ENCODE results near the gene LRP4.
"Not testable (repeated sequence)": the region's sequence is repeated elsewhere in the genome, so short reads cannot be mapped to it uniquely, and the experiment has no call there.

Gene LRP4

GRCh38 chr11:46927928-46928327 is 9.6 kb upstream of the LRP4 start:
- not testable (repeated sequence) for DNase-seq (ENCODE audit: low spot score)

- DNase-seq (ENCODE audit: low spot score): no peak
Measured at GRCh38 chr11:46920755-46921154, 2.4 kb upstream of the LRP4 start.

- DNase-seq (ENCODE audit: low spot score): no peak
Measured at GRCh38 chr11:46918788-46919513, 601 bp upstream of the LRP4 start.

GRCh38 chr11:46917762-46918082 is 628 bp downstream of the LRP4 start:
- no peak for DNase-seq (ENCODE audit: low spot score)

GRCh38 chr11:46917109-46917761 is 1.1 kb downstream of the LRP4 start:
- no peak for DNase-seq (ENCODE audit: low spot score)

GRCh38 chr11:46916286-46917108 is 1.9 kb downstream of the LRP4 start:
- DNase-seq (ENCODE audit: low spot score): peak; percentile 65

GRCh38 chr11:46914910-46915309 is 3.4 kb downstream of the LRP4 start:
- DNase-seq (ENCODE audit: low spot score): no peak

- no peak for DNase-seq (ENCODE audit: low spot score)
Measured at GRCh38 chr11:46914363-46914762, 4.0 kb downstream of the LRP4 start.

- DNase-seq (ENCODE audit: low spot score): no peak
Measured at GRCh38 chr11:46913484-46913883, 4.9 kb downstream of the LRP4 start.

- no peak for DNase-seq (ENCODE audit: low spot score)
Measured at GRCh38 chr11:46912526-46913150, 5.7 kb downstream of the LRP4 start.

GRCh38 chr11:46907606-46908005 is 10.7 kb downstream of the LRP4 start:
- no peak for DNase-seq (ENCODE audit: low spot score)

GRCh38 chr11:46906609-46907041 is 11.7 kb downstream of the LRP4 start:
- DNase-seq (ENCODE audit: low spot score): no peak

GRCh38 chr11:46905806-46906205 is 12.5 kb downstream of the LRP4 start:
- DNase-seq (ENCODE audit: low spot score): no peak

GRCh38 chr11:46903846-46904245 is 14.5 kb downstream of the LRP4 start:
- no peak for DNase-seq (ENCODE audit: low spot score)

- no peak for DNase-seq (ENCODE audit: low spot score)
Measured at GRCh38 chr11:46902694-46903093, 15.7 kb downstream of the LRP4 start.

GRCh38 chr11:46901156-46901555 is 17.2 kb downstream of the LRP4 start:
- no peak for DNase-seq (ENCODE audit: low spot score)

GRCh38 chr11:46900091-46900746 is 18.1 kb downstream of the LRP4 start:
- no peak for DNase-seq (ENCODE audit: low spot score)

GRCh38 chr11:46899501-46900025 is 18.8 kb downstream of the LRP4 start:
- DNase-seq (ENCODE audit: low spot score): no peak

GRCh38 chr11:46898396-46899095 is 19.8 kb downstream of the LRP4 start:
- DNase-seq (ENCODE audit: low spot score): no peak

- DNase-seq (ENCODE audit: low spot score): no peak
Measured at GRCh38 chr11:46896719-46897406, 21.5 kb downstream of the LRP4 start.
